ENCODE data around the gene ZC3H10. TPM values are rescaled to one million over a fixed set of nuclear protein-coding genes. Genes with fewer than 3 reads are reported as not detected.

Gene ZC3H10
- total RNA-seq, 1 donor from 2014 or later = 4.1 TPM

DNA sequence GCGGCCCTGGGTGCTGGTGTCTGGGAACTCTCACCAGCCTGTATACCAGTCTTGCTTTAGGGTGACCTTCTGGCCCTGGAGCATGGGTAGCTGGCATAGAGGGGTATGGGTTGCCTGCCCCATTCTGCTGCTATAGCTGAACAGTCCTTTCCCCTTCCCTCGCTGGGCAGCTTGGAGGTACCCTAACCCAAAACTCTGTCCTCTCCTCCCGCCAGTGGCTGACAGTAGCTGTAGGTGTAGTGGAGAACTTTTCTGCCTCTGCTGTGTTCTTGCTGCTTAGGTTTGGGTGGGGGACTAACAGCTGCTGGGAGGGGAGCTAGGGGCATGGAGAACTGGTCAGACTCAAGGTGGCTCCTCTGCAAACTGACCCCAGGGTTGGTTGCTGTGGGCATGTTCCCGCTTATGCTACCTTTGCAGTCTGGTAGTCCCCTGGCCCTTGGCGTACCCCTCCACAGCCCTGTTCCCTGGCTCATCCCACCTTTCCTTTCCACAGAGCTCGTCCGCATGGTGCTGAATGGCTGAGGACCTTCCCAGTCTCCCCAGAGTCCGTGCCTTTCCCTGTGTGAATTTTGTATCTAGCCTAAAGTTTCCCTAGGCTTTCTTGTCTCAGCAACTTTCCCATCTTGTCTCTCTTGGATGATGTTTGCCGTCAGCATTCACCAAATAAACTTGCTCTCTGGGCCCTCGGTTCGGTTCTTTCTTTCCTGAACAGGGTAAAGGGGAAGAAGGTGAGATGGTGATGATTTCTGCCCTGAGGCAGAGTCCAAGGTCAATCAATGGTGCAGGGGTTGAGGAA, 43.0 kb downstream of the ZC3H10 start:
- peak overlapping the region; percentile 99 for H3K4me2 ChIP-seq (ENCODE audit: low read length)
- no peaks in the 10 kb centered on the region for H3K27me3 ChIP-seq (ENCODE audit: insufficient read depth, low read length)
- Mint-ChIP-seq H3K36me3 (ENCODE audit: low read depth, unreplicated experiment) (peaks cover 44% of the 10 kb centered on the region), H3K4me3 (ENCODE audit: unreplicated experiment) (peak overlapping the region; percentile 91), H3K9me3 (ENCODE audit: unreplicated experiment) (no peaks in the 10 kb centered on the region), H3K27me3 (ENCODE audit: low read depth, unreplicated experiment) (no peaks in the 10 kb centered on the region), H3K4me1 (ENCODE audit: low read depth, unreplicated experiment) (peaks cover 17% of the 10 kb centered on the region), H3K27ac (ENCODE audit: unreplicated experiment) (peak overlapping the region; percentile 81)
- peak overlapping the region; percentile 99 for H3K9ac ChIP-seq (ENCODE audit: low read length)
- H3K4me3 ChIP-seq (ENCODE audit: insufficient read depth, low read depth, low read length) = peak overlapping the region; percentile 99
- no peaks in the 10 kb centered on the region for H3K9me3 ChIP-seq (ENCODE audit: insufficient read depth, low read depth, low read length)
- H3K27ac ChIP-seq (ENCODE audit: low read depth, low read length) = peak overlapping the region; percentile 54
- no peak for DNase-seq (ENCODE audit: low read depth)
- peaks cover 72% of the 10 kb centered on the region for H4K20me1 ChIP-seq (ENCODE audit: insufficient read depth, low read length)
- TF ChIP-seq, protein P1, sequence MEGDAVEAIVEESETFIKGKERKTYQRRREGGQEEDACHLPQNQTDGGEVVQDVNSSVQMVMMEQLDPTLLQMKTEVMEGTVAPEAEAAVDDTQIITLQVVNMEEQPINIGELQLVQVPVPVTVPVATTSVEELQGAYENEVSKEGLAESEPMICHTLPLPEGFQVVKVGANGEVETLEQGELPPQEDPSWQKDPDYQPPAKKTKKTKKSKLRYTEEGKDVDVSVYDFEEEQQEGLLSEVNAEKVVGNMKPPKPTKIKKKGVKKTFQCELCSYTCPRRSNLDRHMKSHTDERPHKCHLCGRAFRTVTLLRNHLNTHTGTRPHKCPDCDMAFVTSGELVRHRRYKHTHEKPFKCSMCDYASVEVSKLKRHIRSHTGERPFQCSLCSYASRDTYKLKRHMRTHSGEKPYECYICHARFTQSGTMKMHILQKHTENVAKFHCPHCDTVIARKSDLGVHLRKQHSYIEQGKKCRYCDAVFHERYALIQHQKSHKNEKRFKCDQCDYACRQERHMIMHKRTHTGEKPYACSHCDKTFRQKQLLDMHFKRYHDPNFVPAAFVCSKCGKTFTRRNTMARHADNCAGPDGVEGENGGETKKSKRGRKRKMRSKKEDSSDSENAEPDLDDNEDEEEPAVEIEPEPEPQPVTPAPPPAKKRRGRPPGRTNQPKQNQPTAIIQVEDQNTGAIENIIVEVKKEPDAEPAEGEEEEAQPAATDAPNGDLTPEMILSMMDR (IDR thresholded peaks at IDR 0.05; ENCODE audit: insufficient read depth, low read depth, low read length) = no peak
- no peak for TF ChIP-seq EZH2 (IDR thresholded peaks at IDR 0.05; ENCODE audit: insufficient read depth, low read length)
- H3K79me2 ChIP-seq (ENCODE audit: insufficient read depth, low read length) = peaks cover 44% of the 10 kb centered on the region
- no peak overlapping the region for H2AFZ ChIP-seq (ENCODE audit: low read depth, low read length)
- H3K4me1 ChIP-seq (ENCODE audit: insufficient read depth, low read length) = peaks cover 33% of the 10 kb centered on the region
- H3K36me3 ChIP-seq (ENCODE audit: insufficient read depth, low read length) = peaks cover 47% of the 10 kb centered on the region
- FAIRE-seq = no peak

DNA sequence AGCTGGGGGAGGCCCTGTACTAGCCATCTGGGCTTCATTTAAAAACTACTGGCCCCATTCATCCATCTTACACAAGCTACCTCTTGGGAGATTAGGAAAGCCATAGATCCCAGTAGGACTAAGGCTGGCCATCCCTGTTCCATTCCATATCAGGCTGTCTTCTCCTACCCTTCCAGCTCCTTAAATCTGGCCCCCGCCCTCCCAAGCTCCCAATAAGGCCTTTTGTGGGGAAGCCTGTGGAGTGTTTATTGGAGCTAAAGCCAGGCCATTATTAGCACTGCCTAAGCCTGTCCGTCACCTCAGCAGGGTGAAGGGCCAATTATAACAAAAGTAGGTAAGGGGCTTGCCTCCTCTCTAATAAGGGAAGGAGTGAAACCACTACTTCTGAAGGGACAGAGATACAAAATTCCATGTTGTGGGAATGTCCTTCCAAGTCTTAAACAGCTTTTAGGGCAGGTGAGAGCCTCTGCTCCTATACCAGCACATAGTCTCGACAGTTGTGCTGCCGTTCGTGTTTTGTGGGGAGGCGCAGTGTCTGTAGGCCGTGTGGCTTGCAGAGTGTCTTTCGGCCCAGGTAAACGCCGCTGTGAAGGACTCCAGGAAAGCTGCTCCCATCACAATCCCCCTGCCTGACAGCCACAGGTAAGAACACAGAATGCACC, 43.8 kb downstream of the ZC3H10 start:
- Histone ChIP-seq H3K27me3 (ENCODE audit: insufficient read depth, low read length) (no peaks in the 10 kb centered on the region), H3K36me3 (ENCODE audit: insufficient read depth, low read length) (peaks cover 47% of the 10 kb centered on the region), H4K20me1 (ENCODE audit: insufficient read depth, low read length) (peaks cover 72% of the 10 kb centered on the region), H3K4me1 (ENCODE audit: insufficient read depth, low read length) (peaks cover 32% of the 10 kb centered on the region), H3K4me3 (ENCODE audit: insufficient read depth, low read depth, low read length) (no peak overlapping the region), H3K27ac (ENCODE audit: low read depth, low read length) (no peak overlapping the region), H3K79me2 (ENCODE audit: insufficient read depth, low read length) (peaks cover 44% of the 10 kb centered on the region), H3K9me3 (ENCODE audit: insufficient read depth, low read depth, low read length) (no peaks in the 10 kb centered on the region), H3K4me2 (ENCODE audit: low read length) (peak overlapping the region; percentile 99), H3K9ac (ENCODE audit: low read length) (peak overlapping the region; percentile 99), H2AFZ (ENCODE audit: low read depth, low read length) (no peak overlapping the region)
- H3K4me3 Mint-ChIP-seq (ENCODE audit: unreplicated experiment) = peak overlapping the region; percentile 91
- no peaks in the 10 kb centered on the region for H3K27me3 Mint-ChIP-seq (ENCODE audit: low read depth, unreplicated experiment)
- peaks cover 17% of the 10 kb centered on the region for H3K4me1 Mint-ChIP-seq (ENCODE audit: low read depth, unreplicated experiment)
- peaks cover 44% of the 10 kb centered on the region for H3K36me3 Mint-ChIP-seq (ENCODE audit: low read depth, unreplicated experiment)
- TF ChIP-seq, protein P1 (IDR thresholded peaks at IDR 0.05; ENCODE audit: insufficient read depth, low read depth, low read length) = no peak
- TF ChIP-seq EZH2 (IDR thresholded peaks at IDR 0.05; ENCODE audit: insufficient read depth, low read length) = no peak
- DNase-seq (ENCODE audit: low read depth) = no peak
- no peak for FAIRE-seq
- H3K9me3 Mint-ChIP-seq (ENCODE audit: unreplicated experiment) = no peaks in the 10 kb centered on the region
- peak overlapping the region; percentile 81 for H3K27ac Mint-ChIP-seq (ENCODE audit: unreplicated experiment)
